Spleen (tissue), 11 donors: ENCODE results near the gene TJP3. TPM values are rescaled to one million over a fixed set of nuclear protein-coding genes. Genes with fewer than 3 reads are reported as not detected.

ENCODE experiments used
- DNase-seq: peaks from one replicate; pipeline ENCODE4 v3.0.0-alpha.2; 2020
- H3K27ac ChIP-seq, 8 donors: fragments of 200-600 bp; sonication (generic) in 7 of 8; 1 replicate in 4 of 8; 2 replicates in 4 of 8; pipeline versions ENCODE4 v1.5.0 to v1.8.0; 2016 to 2021; ENCODE audit warnings: inconsistent platforms in 4 of 8, mild to moderate bottlenecking in 4 of 8, moderate library complexity in 1 of 8
- H3K27me3 ChIP-seq, 7 donors: fragments of 200-600 bp; sonication (generic) in 6 of 7; replicated peaks in 1 of 7; 1 replicate in 4 of 7; 2 replicates in 3 of 7; pipeline versions ENCODE4 v1.5.0 to v1.8.0; 2016 to 2021; ENCODE audit warnings: inconsistent platforms in 3 of 7, mild to moderate bottlenecking in 1 of 7
- H3K36me3 ChIP-seq, 6 donors: fragments of 200-600 bp; sonication (generic) in 5 of 6; 1 replicate in 4 of 6; 2 replicates in 2 of 6; pipeline versions ENCODE4 v1.5.0 to v1.8.0; 2016 to 2021; ENCODE audit warnings: inconsistent platforms in 2 of 6
- H3K4me1 ChIP-seq, 6 donors: fragments of 200-600 bp; sonication (generic) in 5 of 6; 1 replicate in 3 of 6; 2 replicates in 3 of 6; pipeline versions ENCODE4 v1.5.0 to v1.8.0; 2016 to 2021; ENCODE audit warnings: inconsistent platforms in 3 of 6
- H3K4me3 ChIP-seq, 8 donors: fragments of 200-600 bp; sonication (generic) in 7 of 8; 1 replicate in 4 of 8; 2 replicates in 4 of 8; pipeline versions ENCODE4 v1.5.0 to v1.8.0; 2016 to 2021; ENCODE audit warnings: inconsistent platforms in 4 of 8, mild to moderate bottlenecking in 4 of 8, moderate library complexity in 2 of 8
- H3K9me3 ChIP-seq, 8 donors: fragments of 200-600 bp; sonication (generic) in 7 of 8; 1 replicate in 4 of 8; 2 replicates in 4 of 8; pipeline versions ENCODE4 v1.5.0 to v1.8.0; 2016 to 2021; ENCODE audit warnings: inconsistent platforms in 4 of 8
- POLR2A ChIP-seq, 3 donors: fragments of 450-650 bp; IDR thresholded peaks; one replicate each; pipeline ENCODE4 v1.5.1; 2017; ENCODE audit warnings: antibody characterized with exemption in 3 of 3, mild to moderate bottlenecking in 1 of 3
- POLR2AphosphoS5 ChIP-seq, 3 donors: sonication (generic); formaldehyde crosslinking; IDR thresholded peaks; one replicate each; pipeline ENCODE4 v1.5.1; 2017; ENCODE audit warnings: antibody characterized with exemption in 3 of 3
- WGBS, 5 donors: extraction: QIAGEN DNeasy Blood & Tissue Kit in 3 of 5; methylation state at CpG; one replicate each; pipeline versions ENCODE4 v1.1.5 to v1.1.7; 2013 to 2018; 5-methylcytosine and 5-hydroxymethylcytosine counted together
- intact Hi-C: fragments of 100-400 bp; cut with DNase I; formaldehyde crosslinking; loops from one replicate; pipeline ENCODE4 v1.15.0; 2023; ENCODE audit warnings: low total_unique reads
- polyA plus RNA-seq, 3 donors: library from polyadenylated mRNA; stranded (reverse); fragments of 200-250 nt; gene quantifications; one replicate each; pipeline ENCODE4 v1.2.1, GENCODE V29; 2013
- total RNA-seq, 7 donors: library from RNA; depleted of rRNA in 3 of 7; stranded (reverse); fragments of >200 nt in 3 of 7; fragmentation: NEBNext Ultra II Directional in 4 of 7; extraction: Animal tissue kit (Norgen Biotek cat#: 25700) in 4 of 7; gene quantifications; one replicate each; pipeline versions ENCODE4 v1.1.0 to v1.2.1, GENCODE V29; 2016 to 2021
- TF ChIP-seq, protein P1 (sequence below), 11 experiments: fragments of 200-600 bp in 7 of 11; fragments of 450-650 bp in 4 of 11; sonication (generic) in 4 of 11; IDR thresholded peaks in 8 of 11; conservative IDR thresholded peaks in 3 of 11; 1 replicate in 7 of 11; 2 replicates in 4 of 11; pipeline versions ENCODE4 v1.4.0 to v1.8.0; 2016 to 2021; ENCODE audit warnings: antibody characterized with exemption in 11 of 11, inconsistent platforms in 4 of 11, mild to moderate bottlenecking in 1 of 11
- donor health status: healthy with polysubstance abuse.
- donor health status: DM: no; HTN: no; CAD: no; lungs with moderate emphysema.
- donor health status: DM: no; HTN: no; CAD: no.
- donor health status: Bipolar disorder and iron deficiency.
- donor health status: healthy.
- donor health status: DM: no; HTN: no; CAD: no.
- donor health status: DM: yes; HTN: yes; CAD: no.

Gene TJP3
- total and polyA plus RNA-seq, 10 donors: 0.39 to 9.0 (median 2.3) TPM

GRCh38 chr19:3682286-3682685 is 25.9 kb upstream of the TJP3 start:
- DNase-seq: no peak
- H3K9me3 ChIP-seq: peaks cover 0 to 7% (median 2%) of the 10 kb centered on the region in 8 donors
- H3K36me3 ChIP-seq: peaks cover 0 to 44% (median 4%) of the 10 kb centered on the region in 6 donors
- no peaks in the 10 kb centered on the region for H3K27me3 ChIP-seq
- no peak for TF ChIP-seq POLR2AphosphoS5 (IDR thresholded peaks at IDR 0.05)
- TF ChIP-seq POLR2A (IDR thresholded peaks at IDR 0.05): no peak
- TF ChIP-seq, protein P1, sequence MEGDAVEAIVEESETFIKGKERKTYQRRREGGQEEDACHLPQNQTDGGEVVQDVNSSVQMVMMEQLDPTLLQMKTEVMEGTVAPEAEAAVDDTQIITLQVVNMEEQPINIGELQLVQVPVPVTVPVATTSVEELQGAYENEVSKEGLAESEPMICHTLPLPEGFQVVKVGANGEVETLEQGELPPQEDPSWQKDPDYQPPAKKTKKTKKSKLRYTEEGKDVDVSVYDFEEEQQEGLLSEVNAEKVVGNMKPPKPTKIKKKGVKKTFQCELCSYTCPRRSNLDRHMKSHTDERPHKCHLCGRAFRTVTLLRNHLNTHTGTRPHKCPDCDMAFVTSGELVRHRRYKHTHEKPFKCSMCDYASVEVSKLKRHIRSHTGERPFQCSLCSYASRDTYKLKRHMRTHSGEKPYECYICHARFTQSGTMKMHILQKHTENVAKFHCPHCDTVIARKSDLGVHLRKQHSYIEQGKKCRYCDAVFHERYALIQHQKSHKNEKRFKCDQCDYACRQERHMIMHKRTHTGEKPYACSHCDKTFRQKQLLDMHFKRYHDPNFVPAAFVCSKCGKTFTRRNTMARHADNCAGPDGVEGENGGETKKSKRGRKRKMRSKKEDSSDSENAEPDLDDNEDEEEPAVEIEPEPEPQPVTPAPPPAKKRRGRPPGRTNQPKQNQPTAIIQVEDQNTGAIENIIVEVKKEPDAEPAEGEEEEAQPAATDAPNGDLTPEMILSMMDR (IDR thresholded peaks at IDR 0.05 in 8 of 11, conservative IDR thresholded peaks at IDR 0.05 in 3 of 11): no peak
- peak overlapping the region in 1 of 8 donors; percentile 76 for H3K27ac ChIP-seq
- intact Hi-C loops: no loop called here
- H3K4me3 ChIP-seq: no peak overlapping the region
- H3K4me1 ChIP-seq: peaks cover 5 to 49% (median 27%) of the 10 kb centered on the region in 6 donors
- WGBS, 5 donors: 94 to 99% (median 96%) methylated on average over 10 of the region's 10 CpGs

DNA sequence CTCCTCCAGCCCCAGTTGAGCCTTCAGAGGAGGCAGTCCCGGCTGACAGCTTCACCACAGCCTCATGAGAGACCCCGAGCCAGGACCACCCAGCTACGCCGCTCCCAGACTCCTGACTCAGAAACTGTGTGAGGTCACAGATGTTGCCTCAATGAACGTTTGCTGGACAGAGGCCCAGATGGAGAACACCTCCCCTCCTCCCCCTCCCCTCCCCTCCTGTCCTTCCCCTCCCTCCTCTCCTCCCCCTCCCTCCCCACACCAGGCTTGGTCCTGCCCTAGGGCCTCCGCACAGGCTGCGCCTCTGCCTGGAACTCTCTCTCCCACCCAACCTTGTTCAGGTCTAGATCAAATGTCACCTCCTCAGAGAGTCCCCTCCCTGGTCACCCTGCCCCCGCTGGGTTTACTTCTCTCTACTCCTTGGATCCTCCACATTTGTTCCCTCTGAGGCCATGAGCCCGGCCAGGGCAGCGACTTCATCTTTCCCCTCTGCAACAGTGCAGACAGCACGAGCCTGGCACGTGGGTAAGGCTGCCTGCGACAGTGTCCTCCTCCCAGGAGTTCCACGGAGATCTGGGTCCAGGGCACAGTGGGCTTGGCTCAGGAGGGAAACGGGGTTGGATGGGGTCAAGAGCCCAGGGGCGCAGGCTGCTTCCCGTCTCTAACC is 25.3 kb upstream of the TJP3 start:
- Histone ChIP-seq H3K4me3 (no peak overlapping the region), H3K9me3 (peaks cover 0 to 7% (median 2%) of the 10 kb centered on the region in 8 donors), H3K27ac (peak overlapping the region in 6 of 8 donors; percentile 46 to 76 (median 62)), H3K36me3 (peaks cover 0 to 44% (median 4%) of the 10 kb centered on the region in 6 donors), H3K27me3 (no peaks in the 10 kb centered on the region), H3K4me1 (peaks cover 5 to 54% (median 32%) of the 10 kb centered on the region in 6 donors)
- no peak for DNase-seq
- WGBS, 5 donors: 74 to 86% (median 77%) methylated on average over 11 to 17 of the region's 17 CpGs
- TF ChIP-seq POLR2AphosphoS5 (IDR thresholded peaks at IDR 0.05): no peak
- TF ChIP-seq, protein P1 (IDR thresholded peaks at IDR 0.05 in 8 of 11, conservative IDR thresholded peaks at IDR 0.05 in 3 of 11): no peak
- TF ChIP-seq POLR2A (IDR thresholded peaks at IDR 0.05): no peak
- intact Hi-C loops: no loop called here

GRCh38 chr19:3683405-3684053 is 24.7 kb upstream of the TJP3 start:
- no peak overlapping the region for H3K4me3 ChIP-seq
- no peaks in the 10 kb centered on the region for H3K27me3 ChIP-seq
- H3K9me3 ChIP-seq: peaks cover 0 to 7% (median 2%) of the 10 kb centered on the region in 8 donors
- H3K36me3 ChIP-seq: peaks cover 0 to 44% (median 4%) of the 10 kb centered on the region in 6 donors
- DNase-seq: no peak
- TF ChIP-seq POLR2A (IDR thresholded peaks at IDR 0.05) (no peak), POLR2AphosphoS5 (IDR thresholded peaks at IDR 0.05) (peak in 2 of 3 donors; percentile 40 to 63)
- intact Hi-C loops: no loop called here
- WGBS, 5 donors: 38 to 56% (median 45%) methylated on average over 16 to 26 of the region's 26 CpGs
- peaks cover 5 to 61% (median 38%) of the 10 kb centered on the region in 6 donors for H3K4me1 ChIP-seq
- H3K27ac ChIP-seq: peak overlapping the region in 6 of 8 donors; percentile 46 to 76 (median 62)

- intact Hi-C loops: no loop called here
These were observed 23.9 kb upstream of the TJP3 start for GRCh38 chr19:3684054-3684816.

More at GRCh38 chr19:3684054-3684816, 23.9 kb upstream of the TJP3 start:
- H3K27ac ChIP-seq: peak overlapping the region in 5 of 8 donors; percentile 38 to 76 (median 64)
- TF ChIP-seq, protein P1 (IDR thresholded peaks at IDR 0.05 in 8 of 11, conservative IDR thresholded peaks at IDR 0.05 in 3 of 11): no peak
- TF ChIP-seq POLR2A (IDR thresholded peaks at IDR 0.05) (no peak), POLR2AphosphoS5 (IDR thresholded peaks at IDR 0.05) (no peak)
- H3K4me3 ChIP-seq: no peak overlapping the region
- no peaks in the 10 kb centered on the region for H3K27me3 ChIP-seq
- H3K36me3 ChIP-seq: peaks cover 0 to 41% (median 4%) of the 10 kb centered on the region in 6 donors
- 72 to 82% (median 76%) methylated on average over 23 of the region's 23 CpGs for WGBS, 5 donors
- H3K4me1 ChIP-seq: peaks cover 5 to 68% (median 45%) of the 10 kb centered on the region in 6 donors
- H3K9me3 ChIP-seq: peaks cover 0 to 7% (median 2%) of the 10 kb centered on the region in 8 donors
- no peak for DNase-seq
